NCI-H226 (cell line): ENCODE results near the gene SDCCAG8.
A peak's percentile ranks its signal among the peaks of the same experiment; 100 is the strongest.

Experiments
- DNase-seq: peaks from one replicate; pipeline ENCODE4 v3.0.0-alpha.2; 2015

The SDCCAG8 gene

GRCh38 chr1:243513726-243514491 lies 258.1 kb downstream of the SDCCAG8 start:
- peak; percentile 33 for DNase-seq

GRCh38 chr1:243514927-243515326 lies 259.1 kb downstream of the SDCCAG8 start:
- DNase-seq: no peak

- DNase-seq: no peak
Observed at GRCh38 chr1:243520831-243521230, 265.0 kb downstream of the SDCCAG8 start.

GRCh38 chr1:243523766-243524165 lies 267.9 kb downstream of the SDCCAG8 start:
- no peak for DNase-seq

GRCh38 chr1:243525085-243525487 lies 269.2 kb downstream of the SDCCAG8 start:
- peak; percentile 19 for DNase-seq

GRCh38 chr1:243526180-243526579 lies 270.3 kb downstream of the SDCCAG8 start:
- no peak for DNase-seq

- DNase-seq: no peak
Observed at GRCh38 chr1:243528459-243529121, 272.7 kb downstream of the SDCCAG8 start.

- DNase-seq: no peak
Observed at GRCh38 chr1:243529512-243529911, 273.7 kb downstream of the SDCCAG8 start.

- DNase-seq: no peak
Observed at GRCh38 chr1:243535014-243535413, 279.2 kb downstream of the SDCCAG8 start.

- DNase-seq: no peak
Observed at GRCh38 chr1:243539636-243540035, 283.8 kb downstream of the SDCCAG8 start.

- DNase-seq: peak; percentile 34
Observed at GRCh38 chr1:243542739-243543415, 287.0 kb downstream of the SDCCAG8 start.

- DNase-seq: no peak
Observed at GRCh38 chr1:243543501-243543900, 287.7 kb downstream of the SDCCAG8 start.

GRCh38 chr1:243546457-243546856 lies 290.6 kb downstream of the SDCCAG8 start:
- no peak for DNase-seq

GRCh38 chr1:243547891-243548290 lies 292.1 kb downstream of the SDCCAG8 start:
- no peak for DNase-seq

- DNase-seq: peak; percentile 14
Observed at GRCh38 chr1:243548516-243548915, 292.7 kb downstream of the SDCCAG8 start.

GRCh38 chr1:243549108-243549507 lies 293.3 kb downstream of the SDCCAG8 start:
- peak; percentile 80 for DNase-seq
